Measurements from ENCODE around the gene CABP2.
A peak's percentile ranks its signal among the peaks of the same experiment; 100 is the strongest.

Gene CABP2

GRCh38 chr11:67507864-67508485 is 15.3 kb downstream of the CABP2 start, which contains the start of gene CDK2AP2:
Gene CDK2AP2 (minus strand): TSS chr11:67508162. CDS start chr11:67508082, 80 bp downstream.
- DNase-seq (ENCODE audit: low read depth, low spot score) = peak; percentile 98

- peak; percentile 73 for DNase-seq (ENCODE audit: low read depth, low spot score)
These were observed 15.9 kb downstream of the CABP2 start for GRCh38 chr11:67507242-67507863.

GRCh38 chr11:67506426-67507051 is 16.7 kb downstream of the CABP2 start:
- DNase-seq (ENCODE audit: low read depth, low spot score) = no peak

DNA sequence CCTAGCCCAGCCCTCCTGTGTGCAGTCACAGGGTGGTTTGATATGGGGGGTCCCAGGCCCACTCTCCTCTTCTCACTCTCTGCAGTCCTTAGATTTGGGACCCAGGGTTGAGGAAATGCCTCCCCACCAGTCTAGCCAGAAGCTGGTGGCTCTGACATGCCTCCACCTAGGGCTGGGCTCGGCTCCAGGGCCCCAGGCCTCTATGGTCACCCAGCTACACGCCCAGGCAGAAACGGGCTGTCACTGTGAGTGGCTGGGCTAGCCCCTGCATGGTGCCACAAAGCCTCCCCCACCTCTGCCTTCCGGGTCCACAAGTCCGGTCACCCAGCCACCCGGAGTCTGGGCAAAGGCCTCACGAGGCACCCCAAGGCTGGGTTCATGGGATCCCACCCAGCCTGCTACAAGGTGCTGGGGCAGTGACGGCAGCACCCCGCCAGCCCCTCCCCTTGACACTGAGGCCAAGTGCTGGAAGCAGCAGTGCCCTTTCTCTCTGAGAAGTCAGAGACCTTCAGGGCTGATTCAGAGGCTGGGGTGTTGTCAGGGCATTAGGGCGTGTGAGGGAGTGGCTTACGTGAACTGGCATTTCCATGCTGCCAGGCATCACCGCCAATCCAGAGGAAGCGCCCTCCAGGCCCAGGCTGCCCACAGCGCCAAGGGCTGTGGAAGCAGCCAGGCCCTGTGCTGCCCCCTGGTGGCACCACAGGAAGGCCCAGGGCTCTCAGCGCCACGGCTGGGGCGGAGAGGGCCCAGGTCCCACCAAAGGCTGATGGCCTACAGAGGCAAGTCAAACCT is 17.4 kb downstream of the CABP2 start:
- DNase-seq (ENCODE audit: low read depth, low spot score) = peak; percentile 50

GRCh38 chr11:67504950-67505581 is 18.2 kb downstream of the CABP2 start, which contains the start of gene PITPNM1:
Gene PITPNM1 (minus strand): TSS chr11:67505363. CDS start chr11:67504180, 1,183 bp downstream.
- no peak for DNase-seq (ENCODE audit: low read depth, low spot score)

DNA sequence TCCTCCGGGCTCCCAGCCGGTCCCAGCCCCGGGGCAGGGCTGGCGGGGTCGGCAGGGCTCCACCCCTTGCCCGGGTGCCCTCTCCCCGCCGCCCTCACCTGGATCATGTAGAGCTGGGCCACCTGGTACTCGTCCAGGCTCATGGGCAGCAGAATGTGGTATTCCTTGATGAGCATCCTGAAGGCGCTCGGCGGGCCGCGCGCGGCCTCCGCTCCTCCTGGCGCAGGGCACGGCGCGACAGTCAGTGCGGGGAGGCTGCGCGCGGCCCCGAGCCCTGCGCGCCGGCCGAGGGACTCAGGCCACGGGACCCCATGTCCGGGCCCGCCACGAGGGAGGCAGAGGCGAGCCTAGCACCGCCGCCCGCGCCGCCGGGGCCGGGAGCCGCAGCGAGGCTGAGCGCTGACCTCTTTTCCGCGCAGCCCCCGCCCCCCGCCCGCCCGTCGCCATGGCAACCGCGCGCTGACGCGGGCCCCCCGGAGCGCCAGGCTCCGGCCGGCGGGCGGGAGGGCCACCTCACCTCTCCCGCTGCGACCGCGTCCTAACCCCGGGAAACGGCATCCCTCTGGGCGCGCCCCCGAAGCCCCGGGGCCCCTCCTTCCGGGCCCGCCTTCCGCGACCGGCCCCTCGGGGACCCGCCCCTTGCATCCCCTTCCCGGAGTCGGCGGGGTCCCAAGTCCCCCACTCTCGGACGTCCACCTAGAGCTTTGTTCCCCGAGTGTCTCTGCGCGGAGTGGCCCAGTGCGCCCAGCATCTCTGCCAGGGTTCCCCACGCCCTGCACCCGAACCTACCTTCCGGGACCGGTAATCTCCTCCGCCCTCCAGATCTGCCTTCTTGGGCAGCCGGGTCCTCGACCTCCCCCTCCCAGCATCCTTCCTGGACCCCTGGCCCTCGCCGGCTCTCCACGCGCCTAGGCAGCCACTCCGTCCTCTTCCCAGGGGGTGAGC is 19.0 kb downstream of the CABP2 start:
- no peak for DNase-seq (ENCODE audit: low read depth, low spot score)

DNA sequence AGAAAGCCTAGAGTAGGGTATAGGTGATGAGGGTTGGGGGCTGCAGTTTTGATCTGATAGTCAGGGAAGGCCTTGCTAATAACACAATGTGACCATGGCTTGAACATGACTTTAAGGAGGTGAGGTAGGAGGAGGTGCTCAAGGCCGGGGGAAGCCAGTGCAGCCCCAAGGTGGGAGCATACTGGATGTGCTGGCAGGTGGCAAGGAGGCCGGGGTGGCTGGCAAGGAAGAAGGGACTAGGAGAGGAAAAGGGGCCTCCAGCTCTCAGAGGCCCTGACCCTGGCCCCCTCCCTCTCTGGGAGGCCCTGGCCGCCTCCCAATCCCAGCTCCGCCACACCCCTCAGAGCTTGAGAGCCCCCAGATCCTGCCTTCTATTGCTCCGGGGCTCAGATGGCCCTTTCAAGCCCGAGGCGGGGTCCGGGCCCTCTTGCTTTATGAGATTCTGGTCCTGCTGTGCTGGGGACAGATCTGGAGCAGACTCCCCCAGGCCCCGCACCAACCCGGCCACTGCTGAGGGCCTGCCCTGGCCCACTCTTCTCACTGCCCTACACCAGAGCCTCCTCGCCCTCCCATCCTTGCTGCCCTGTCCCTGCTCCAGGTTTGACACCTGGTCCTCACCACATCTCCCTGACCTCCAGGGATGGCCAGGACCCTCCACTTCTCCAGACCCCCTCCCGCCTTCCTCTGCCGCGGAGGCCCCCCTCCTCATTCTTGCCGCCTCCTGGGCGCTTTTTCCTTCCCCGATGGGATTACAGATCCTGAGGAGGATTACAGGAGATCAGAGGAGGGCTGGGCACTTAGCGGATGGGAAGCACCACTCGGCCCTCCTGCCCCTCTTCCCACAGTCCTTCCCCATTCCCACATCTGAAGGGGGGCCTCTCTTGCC is 19.9 kb downstream of the CABP2 start:
- no peak for DNase-seq (ENCODE audit: low read depth, low spot score)

DNA sequence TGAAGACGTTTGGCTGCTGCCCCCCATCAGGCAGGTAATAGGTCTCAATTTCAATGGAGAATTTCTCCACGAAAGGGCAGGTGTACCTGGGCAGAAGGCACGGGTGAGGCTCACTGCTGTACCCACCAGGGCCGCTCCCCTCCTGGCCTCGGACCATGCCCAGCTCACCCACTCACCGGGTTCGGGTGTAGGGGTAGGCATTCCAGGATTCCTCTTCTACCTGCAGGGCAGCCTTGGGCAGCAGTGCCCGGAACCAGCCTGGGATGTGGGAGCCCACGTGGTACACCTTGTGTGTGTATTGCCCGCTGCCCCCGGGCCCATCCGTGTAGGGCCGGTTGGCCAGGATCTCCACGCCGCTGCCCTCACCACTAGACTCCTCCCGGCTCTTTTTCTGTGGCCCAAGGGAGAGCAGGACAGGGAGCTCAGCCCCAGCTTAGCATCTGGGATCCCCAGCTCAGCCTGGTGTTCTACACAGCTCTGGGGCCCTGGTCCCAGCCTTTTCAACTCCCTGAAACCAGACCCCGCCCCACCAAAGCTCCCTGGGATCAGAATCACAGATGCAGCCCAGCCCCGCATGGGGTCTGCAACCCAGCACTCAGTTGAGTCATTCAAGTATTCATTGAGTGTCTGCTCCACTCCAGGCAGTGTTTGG is 20.8 kb downstream of the CABP2 start:
- no peak for DNase-seq (ENCODE audit: low read depth, low spot score)

DNA sequence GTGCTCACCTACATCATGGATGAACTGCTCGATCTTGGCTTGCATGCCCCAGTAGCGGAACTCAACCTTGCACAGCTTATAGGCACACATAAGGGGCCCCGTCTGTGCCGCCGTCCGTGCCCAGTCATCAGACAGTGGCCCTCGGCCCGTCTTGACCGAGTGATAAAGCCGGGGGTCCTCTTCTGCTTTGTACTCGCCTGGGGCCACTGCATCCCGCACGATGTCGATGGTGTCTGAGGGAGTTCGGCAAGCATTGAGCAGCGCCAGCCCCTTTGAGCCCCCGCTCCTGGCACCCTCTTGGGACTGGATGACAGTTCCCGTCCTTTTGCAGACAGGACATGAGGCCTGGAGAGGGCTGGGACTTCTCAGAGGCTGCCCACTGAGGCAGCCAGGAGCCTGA is 21.4 kb downstream of the CABP2 start:
- no peak for DNase-seq (ENCODE audit: low read depth, low spot score)

GRCh38 chr11:67500831-67501715 is 22.2 kb downstream of the CABP2 start:
- no peak for DNase-seq (ENCODE audit: low read depth, low spot score)

DNA sequence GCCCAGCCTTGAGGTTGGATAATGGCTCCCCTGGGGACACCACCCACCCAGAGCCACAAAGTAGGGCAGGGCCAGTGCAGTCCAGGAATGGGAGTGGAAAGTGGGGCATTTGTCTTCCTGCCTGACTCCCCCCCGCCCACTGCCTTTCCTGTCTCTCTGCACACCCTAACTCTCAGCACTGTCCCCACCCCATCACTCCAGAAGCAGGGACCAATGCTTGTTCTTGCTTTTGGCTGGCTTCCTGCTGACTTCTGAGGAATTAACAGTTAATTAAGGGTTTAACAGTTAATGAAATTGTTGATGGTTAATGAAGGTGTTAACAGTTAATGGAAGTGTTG is 22.8 kb downstream of the CABP2 start:
- DNase-seq (ENCODE audit: low read depth, low spot score) = no peak

GRCh38 chr11:67499808-67500483 is 23.3 kb downstream of the CABP2 start:
- DNase-seq (ENCODE audit: low read depth, low spot score) = no peak

GRCh38 chr11:67498544-67498972 is 24.7 kb downstream of the CABP2 start:
- no peak for DNase-seq (ENCODE audit: low read depth, low spot score)

- no peak for DNase-seq (ENCODE audit: low read depth, low spot score)
These were observed 25.5 kb downstream of the CABP2 start for GRCh38 chr11:67497656-67498291.

DNA sequence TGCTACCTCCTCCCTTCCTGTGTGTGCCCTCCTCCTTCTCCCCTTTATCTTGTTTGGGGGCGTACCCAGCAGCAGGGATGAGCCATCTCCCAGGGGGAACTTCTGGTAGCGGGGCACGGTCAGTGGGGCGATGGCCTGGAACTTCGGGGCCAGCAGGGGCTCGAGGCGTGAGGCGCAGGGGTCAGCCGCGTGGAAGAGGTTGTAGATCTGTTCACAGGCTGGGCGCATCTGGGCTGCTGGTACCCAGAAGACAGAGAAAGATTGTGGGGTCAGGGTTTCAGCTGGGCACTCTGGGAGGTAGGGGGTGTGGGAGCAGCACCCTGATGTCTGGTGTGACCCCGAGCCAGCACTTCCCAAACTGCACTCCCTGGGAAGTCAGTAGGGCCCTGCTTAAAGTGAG is 27.1 kb downstream of the CABP2 start:
- DNase-seq (ENCODE audit: low read depth, low spot score) = no peak

DNA sequence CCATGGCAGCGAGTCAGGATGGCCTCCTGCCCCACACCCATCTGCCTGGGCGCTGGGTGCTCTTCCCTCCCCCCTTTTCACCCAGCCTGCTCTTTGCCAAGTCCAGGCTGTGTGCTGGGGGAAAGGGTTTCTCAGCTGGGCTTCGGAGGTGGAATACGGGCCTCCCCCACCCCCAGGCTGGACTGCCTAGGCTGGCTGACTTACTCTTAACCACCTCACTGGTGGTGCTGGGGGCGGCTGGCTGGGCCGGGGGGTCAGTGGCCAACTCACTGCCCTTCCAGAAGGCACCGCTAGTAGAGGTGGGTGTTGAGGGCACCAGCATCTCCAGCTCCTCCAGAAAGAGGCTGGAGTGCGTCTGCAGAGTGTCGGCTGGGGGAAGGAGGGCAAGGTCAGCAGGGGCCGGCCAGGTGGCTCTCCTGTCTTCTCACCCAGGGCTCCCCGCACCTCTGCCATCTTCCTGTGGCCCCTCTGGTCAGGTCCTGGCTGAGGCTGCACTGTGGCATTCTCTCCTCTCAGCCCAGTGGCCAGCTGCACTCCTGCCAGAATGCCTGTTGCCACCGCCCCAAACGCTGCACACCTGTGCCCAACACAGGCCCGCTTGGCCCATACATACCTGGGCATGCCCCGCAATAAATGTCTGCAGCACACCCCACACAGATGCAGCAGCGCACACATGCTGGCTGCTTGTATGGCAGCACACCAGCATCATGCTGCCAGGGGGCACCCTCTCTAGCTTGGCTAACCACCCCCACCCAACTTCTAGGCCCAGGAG is 27.8 kb downstream of the CABP2 start:
- DNase-seq (ENCODE audit: low read depth, low spot score) = no peak
